ENCODE results near the gene BRCA2. TPM values are rescaled to one million over a fixed set of nuclear protein-coding genes. Genes with fewer than 3 reads are reported as not detected.
"Not testable (repeated sequence)": the region's sequence is repeated elsewhere in the genome, so short reads cannot be mapped to it uniquely, and the experiment has no call there.

BRCA2 gene
- total RNA-seq, 1 experiment from 2014 or later, result 13.8 TPM

- no peaks in the 10 kb centered on the region for H3K27me3 ChIP-seq (ENCODE audit: control insufficient read depth, insufficient read depth, low read length)
- H3K36me3 ChIP-seq (replicated peaks; ENCODE audit: control insufficient read depth, insufficient read depth, low read length), result peaks cover 2% of the 10 kb centered on the region
Observed at GRCh38 chr13:32330441-32330840, 15.1 kb downstream of the BRCA2 start.

GRCh38 chr13:32334671-32335070 lies 19.4 kb downstream of the BRCA2 start:
- no peak overlapping the region for H3K4me3 ChIP-seq (ENCODE audit: insufficient read depth, low read depth, low read length)
- no peak for DNase-seq
- peaks cover 2% of the 10 kb centered on the region for H3K36me3 ChIP-seq (replicated peaks; ENCODE audit: control insufficient read depth, insufficient read depth, low read length)
- H3K27me3 ChIP-seq (ENCODE audit: control insufficient read depth, insufficient read depth, low read length), result no peaks in the 10 kb centered on the region

More at GRCh38 chr13:32330441-32330840, 15.1 kb downstream of the BRCA2 start:
- no peak overlapping the region for H3K4me3 ChIP-seq (ENCODE audit: insufficient read depth, low read depth, low read length)
- DNase-seq, result no peak

- Histone ChIP-seq H3K36me3 (replicated peaks; ENCODE audit: control insufficient read depth, insufficient read depth, low read length) (no peaks in the 10 kb centered on the region; the same call in 1 of the 2 replicates), H3K4me3 (ENCODE audit: insufficient read depth, low read depth, low read length) (no peak overlapping the region), H3K27me3 (ENCODE audit: control insufficient read depth, insufficient read depth, low read length) (no peaks in the 10 kb centered on the region)
- DNase-seq, result no peak
Observed at GRCh38 chr13:32340914-32341313, 25.6 kb downstream of the BRCA2 start.

- Histone ChIP-seq H3K36me3 (replicated peaks; ENCODE audit: control insufficient read depth, insufficient read depth, low read length) (peaks cover 1% of the 10 kb centered on the region; the same call in 1 of the 2 replicates), H3K27me3 (ENCODE audit: control insufficient read depth, insufficient read depth, low read length) (no peaks in the 10 kb centered on the region), H3K4me3 (ENCODE audit: insufficient read depth, low read depth, low read length) (no peak overlapping the region)
- no peak for DNase-seq
Observed at GRCh38 chr13:32347651-32348050, 32.3 kb downstream of the BRCA2 start.

GRCh38 chr13:32350839-32351441 lies 35.6 kb downstream of the BRCA2 start:
- H3K27me3 ChIP-seq (ENCODE audit: control insufficient read depth, insufficient read depth, low read length); DNase-seq; H3K4me3 ChIP-seq (ENCODE audit: insufficient read depth, low read depth, low read length); H3K36me3 ChIP-seq (replicated peaks; ENCODE audit: control insufficient read depth, insufficient read depth, low read length): not testable (repeated sequence)

GRCh38 chr13:32354040-32354439 lies 38.7 kb downstream of the BRCA2 start:
- peaks cover 1% of the 10 kb centered on the region; the same call in 1 of the 2 replicates for H3K36me3 ChIP-seq (replicated peaks; ENCODE audit: control insufficient read depth, insufficient read depth, low read length)
- no peak for DNase-seq
- H3K27me3 ChIP-seq (ENCODE audit: control insufficient read depth, insufficient read depth, low read length), result no peaks in the 10 kb centered on the region
- no peak overlapping the region for H3K4me3 ChIP-seq (ENCODE audit: insufficient read depth, low read depth, low read length)

GRCh38 chr13:32355935-32356334 lies 40.6 kb downstream of the BRCA2 start:
- DNase-seq; H3K36me3 ChIP-seq (replicated peaks; ENCODE audit: control insufficient read depth, insufficient read depth, low read length); H3K27me3 ChIP-seq (ENCODE audit: control insufficient read depth, insufficient read depth, low read length); H3K4me3 ChIP-seq (ENCODE audit: insufficient read depth, low read depth, low read length): not testable (repeated sequence)

- no peaks in the 10 kb centered on the region for H3K27me3 ChIP-seq (ENCODE audit: control insufficient read depth, insufficient read depth, low read length)
- no peak overlapping the region for H3K4me3 ChIP-seq (ENCODE audit: insufficient read depth, low read depth, low read length)
- peaks cover 1% of the 10 kb centered on the region for H3K36me3 ChIP-seq (replicated peaks; ENCODE audit: control insufficient read depth, insufficient read depth, low read length)
- DNase-seq, result no peak
Observed at GRCh38 chr13:32362574-32362973, 47.3 kb downstream of the BRCA2 start.

- no peaks in the 10 kb centered on the region; the same call in none of the 2 replicates for H3K36me3 ChIP-seq (replicated peaks; ENCODE audit: control insufficient read depth, insufficient read depth, low read length)
Observed at GRCh38 chr13:32370805-32371204, 55.5 kb downstream of the BRCA2 start.

GRCh38 chr13:32376642-32377415 lies 61.5 kb downstream of the BRCA2 start:
- no peak overlapping the region for H3K4me3 ChIP-seq (ENCODE audit: insufficient read depth, low read depth, low read length)
- no peaks in the 10 kb centered on the region for H3K27me3 ChIP-seq (ENCODE audit: control insufficient read depth, insufficient read depth, low read length)
- no peak for DNase-seq
- H3K36me3 ChIP-seq (replicated peaks; ENCODE audit: control insufficient read depth, insufficient read depth, low read length), result peaks cover 1% of the 10 kb centered on the region

More at GRCh38 chr13:32370805-32371204, 55.5 kb downstream of the BRCA2 start:
- DNase-seq, result no peak
- no peak overlapping the region for H3K4me3 ChIP-seq (ENCODE audit: insufficient read depth, low read depth, low read length)
- H3K27me3 ChIP-seq (ENCODE audit: control insufficient read depth, insufficient read depth, low read length), result no peaks in the 10 kb centered on the region

GRCh38 chr13:32378012-32378411 lies 62.7 kb downstream of the BRCA2 start:
- no peaks in the 10 kb centered on the region for H3K27me3 ChIP-seq (ENCODE audit: control insufficient read depth, insufficient read depth, low read length)
- peaks cover 1% of the 10 kb centered on the region for H3K36me3 ChIP-seq (replicated peaks; ENCODE audit: control insufficient read depth, insufficient read depth, low read length)
- DNase-seq, result no peak
- H3K4me3 ChIP-seq (ENCODE audit: insufficient read depth, low read depth, low read length), result no peak overlapping the region

GRCh38 chr13:32381539-32381938 lies 66.2 kb downstream of the BRCA2 start:
- H3K36me3 ChIP-seq (replicated peaks; ENCODE audit: control insufficient read depth, insufficient read depth, low read length), result peaks cover 3% of the 10 kb centered on the region
- no peaks in the 10 kb centered on the region for H3K27me3 ChIP-seq (ENCODE audit: control insufficient read depth, insufficient read depth, low read length)
- DNase-seq, result peak; percentile 33
- H3K4me3 ChIP-seq (ENCODE audit: insufficient read depth, low read depth, low read length), result no peak overlapping the region

GRCh38 chr13:32383836-32384618 lies 68.7 kb downstream of the BRCA2 start:
- H3K27me3 ChIP-seq (ENCODE audit: control insufficient read depth, insufficient read depth, low read length), result no peaks in the 10 kb centered on the region
- no peak for DNase-seq
- peaks cover 1% of the 10 kb centered on the region; the same call in 1 of the 2 replicates for H3K36me3 ChIP-seq (replicated peaks; ENCODE audit: control insufficient read depth, insufficient read depth, low read length)
- no peak overlapping the region for H3K4me3 ChIP-seq (ENCODE audit: insufficient read depth, low read depth, low read length)

GRCh38 chr13:32384702-32385101 lies 69.4 kb downstream of the BRCA2 start:
- DNase-seq, result no peak
- Histone ChIP-seq H3K27me3 (ENCODE audit: control insufficient read depth, insufficient read depth, low read length) (no peaks in the 10 kb centered on the region), H3K4me3 (ENCODE audit: insufficient read depth, low read depth, low read length) (no peak overlapping the region), H3K36me3 (replicated peaks; ENCODE audit: control insufficient read depth, insufficient read depth, low read length) (peaks cover 1% of the 10 kb centered on the region; the same call in 1 of the 2 replicates)

Data from H7 (cell line).